GM12878 (cell line): Measurements from ENCODE around the gene MDN1. TPM values are rescaled to one million over a fixed set of nuclear protein-coding genes. Genes with fewer than 3 reads are reported as not detected.

Experiments used
- ATAC-seq: fragments of 200-7000 bp; cut with Tn5 transposase; 3 replicates; pipeline ENCODE4 v1.9.1; 2020; ENCODE audit warnings: mild to moderate bottlenecking, moderate library complexity
- BruUV-seq: library from RNA; stranded (reverse); fragments of 400-500 nt; replicated peaks from 2 replicates; lab custom pipeline; 2021; lab: Mats Ljungman, UMichigan
- CTCF ChIA-PET: fragments of 300-600 bp; sonication (Branson Sonifier 250); formaldehyde crosslinking; extraction: SDS; loops from one replicate; lab custom pipeline; 2021; ENCODE audit warnings: inconsistent platforms; lab: Yijun Ruan, JAX
- POLR2A ChIA-PET: fragments of 350-600 bp; formaldehyde crosslinking; extraction: SDS; loops from one replicate; lab custom pipeline; 2021; ENCODE audit warnings: inconsistent platforms; lab: Charles Lee
- RAD21 ChIA-PET: fragments of 300-600 bp; sonication (Branson Sonifier 250); formaldehyde crosslinking; loops from one replicate; lab custom pipeline; 2023; ENCODE audit warnings: antibody characterized with exemption; ENCODE audit not compliant: unreplicated experiment; lab: Charles Lee
- SMC1A ChIA-PET: fragments of 300-600 bp; sonication (Branson Sonifier 250); formaldehyde crosslinking; loops from one replicate; lab custom pipeline; 2023; ENCODE audit not compliant: unreplicated experiment, uncharacterized antibody; lab: Charles Lee
- DNase-seq: peaks from one replicate; pipeline ENCODE4 v3.0.0-alpha.2; 2011; ENCODE audit warnings: low read depth, low spot score
- FAIRE-seq: peaks from 3 replicates; lab custom pipeline; 2011; peaks lifted over from hg19 to GRCh38; lab: Jason Lieb, UNC
- H2AFZ ChIP-seq: 2 replicates; pipeline ENCODE4 v1.6.0; 2011; ENCODE audit warnings: low read depth, low read length, control low read depth; ENCODE audit not compliant: control insufficient read depth
- H3K27ac ChIP-seq: 2 replicates; pipeline ENCODE4 v1.5.1; 2011; ENCODE audit warnings: control low read depth; ENCODE audit not compliant: control insufficient read depth, insufficient read depth
- H3K27me3 ChIP-seq, 2 experiments: replicated peaks in 1 of 2; 2 replicates each; pipeline versions ENCODE4 v1.6.0 to v1.6.1; 2011; ENCODE audit warnings: low read length in 1 of 2; ENCODE audit not compliant: control insufficient read depth in 2 of 2, insufficient read depth in 2 of 2
- H3K36me3 ChIP-seq, 2 experiments: 2 replicates each; pipeline ENCODE4 v1.5.1; 2011; ENCODE audit warnings: low read length in 1 of 2; ENCODE audit not compliant: control insufficient read depth in 2 of 2, insufficient read depth in 2 of 2
- H3K4me1 ChIP-seq: 2 replicates; pipeline ENCODE4 v1.6.1; 2011; ENCODE audit warnings: mild to moderate bottlenecking, low read length, moderate library complexity, mixed read lengths; ENCODE audit not compliant: control insufficient read depth, insufficient read depth
- H3K4me2 ChIP-seq: 2 replicates; pipeline ENCODE4 v1.6.0; 2011; ENCODE audit warnings: control low read depth; ENCODE audit not compliant: control insufficient read depth, insufficient read depth
- H3K4me3 ChIP-seq: fragments of 200-600 bp; sonication (generic); 2 replicates; pipeline ENCODE4 v1.5.1; 2016
- H3K79me2 ChIP-seq: 2 replicates; pipeline ENCODE4 v1.6.0; 2011; ENCODE audit warnings: low read length; ENCODE audit not compliant: control insufficient read depth, insufficient read depth
- H3K9ac ChIP-seq: 2 replicates; pipeline ENCODE4 v1.8.0; 2011; ENCODE audit warnings: low read length, control low read depth, mixed read lengths; ENCODE audit not compliant: control insufficient read depth, insufficient read depth
- H3K9me3 ChIP-seq: replicated peaks from 3 replicates; pipeline ENCODE4 v1.5.1; 2011; ENCODE audit warnings: mild to moderate bottlenecking, low read length; ENCODE audit not compliant: control insufficient read depth, insufficient read depth
- H4K20me1 ChIP-seq: 2 replicates; pipeline ENCODE4 v1.6.0; 2011; ENCODE audit not compliant: control insufficient read depth, insufficient read depth
- BCLAF1 ChIP-seq: fragments of 450-650 bp; IDR thresholded peaks from 2 replicates; pipeline ENCODE4 v1.6.1; 2017; ENCODE audit warnings: antibody characterized with exemption, mild to moderate bottlenecking, moderate library complexity
- E2F8 ChIP-seq: fragments of 450-650 bp; IDR thresholded peaks from 2 replicates; pipeline ENCODE4 v1.6.1; 2018; ENCODE audit warnings: mild to moderate bottlenecking, low read depth, moderate library complexity; ENCODE audit not compliant: partially characterized antibody
- EED ChIP-seq: sonication (generic); IDR thresholded peaks from 2 replicates; pipeline ENCODE4 v1.6.1; 2016; ENCODE audit warnings: antibody characterized with exemption, low read depth
- IKZF2 ChIP-seq, 2 experiments: fragments of 450-650 bp; IDR thresholded peaks; 2 replicates each; pipeline ENCODE4 v1.6.1; 2017; ENCODE audit warnings: mild to moderate bottlenecking in 2 of 2, moderate library complexity in 2 of 2
- KAT2A ChIP-seq: conservative IDR thresholded peaks from 2 replicates; pipeline ENCODE4 v1.6.1; 2011; ENCODE audit warnings: low read depth, low read length; ENCODE audit not compliant: control insufficient read depth
- NFYA ChIP-seq: IDR thresholded peaks from 2 replicates; pipeline ENCODE4 v1.6.1; 2011; ENCODE audit warnings: low read depth, mild to moderate bottlenecking, low read length, improper control_type of control experiment, borderline replicate concordance
- POU2F2 ChIP-seq: IDR thresholded peaks from 3 replicates; pipeline ENCODE4 v1.6.1; 2011; ENCODE audit warnings: low read depth, mild to moderate bottlenecking, low read length, borderline replicate concordance
- RAD21 ChIP-seq: IDR thresholded peaks from 2 replicates; pipeline ENCODE4 v1.6.1; 2011; ENCODE audit warnings: mild to moderate bottlenecking, low read depth, low read length, moderate library complexity; ENCODE audit not compliant: insufficient read depth
- STAT1 ChIP-seq: fragments of 450-650 bp; conservative IDR thresholded peaks from 2 replicates; pipeline ENCODE4 v1.6.1; 2014; ENCODE audit warnings: antibody characterized with exemption, mild to moderate bottlenecking
- TARDBP ChIP-seq: IDR thresholded peaks from 2 replicates; pipeline ENCODE4 v1.6.1; 2016; ENCODE audit warnings: borderline replicate concordance
- YBX1 ChIP-seq: fragments of 450-650 bp; IDR thresholded peaks from 2 replicates; pipeline ENCODE4 v1.6.1; 2016; ENCODE audit warnings: antibody characterized with exemption
- ZBED1 ChIP-seq: IDR thresholded peaks from 2 replicates; pipeline ENCODE4 v1.6.1; 2016; ENCODE audit warnings: borderline replicate concordance
- ZNF217 ChIP-seq: fragments of 450-650 bp; IDR thresholded peaks from 2 replicates; pipeline ENCODE4 v1.6.1; 2017; ENCODE audit warnings: antibody characterized with exemption, mild to moderate bottlenecking
- WGBS: methylation state at CpG from one replicate; pipeline ENCODE4 v1.1.6; 2016; ENCODE audit warnings: low lambda C conversion rate; ENCODE audit not compliant: insufficient replicate concordance, insufficient coverage; ENCODE audit errors: missing lambda C conversion rate; 5-methylcytosine and 5-hydroxymethylcytosine counted together
- in situ Hi-C: fragments of 300-500 bp; cut with MboI; formaldehyde crosslinking; loops from 9 replicates; pipeline ENCODE4 v1.14.3; 2018; ENCODE audit warnings: mixed read lengths
- intact Hi-C: fragments of 100-400 bp; cut with micrococcal nuclease; formaldehyde crosslinking; loops from one replicate; pipeline ENCODE4 v1.14.2; 2022; ENCODE audit not compliant: unreplicated experiment
- polyA plus RNA-seq, 11 experiments: library from polyadenylated mRNA; depleted of rRNA in 4 of 11; unstranded in 6 of 11; stranded (reverse) in 5 of 11; fragments of >200 nt; fragmentation: Nextera tagmentation in 4 of 11; fragmentation: Illumina TruSeq in 1 of 11; extraction: Ambion mirVana in 4 of 11; extraction: Trizol in 1 of 11; gene quantifications; 1 replicate in 1 of 11; 2 replicates in 10 of 11; pipeline versions ENCODE4 v1.2.1 to v1.2.3, GENCODE V29; 2011 to 2016; ENCODE audit warnings: inconsistent platforms in 2 of 11, missing spikeins in 2 of 11, low read depth in 1 of 11
- total RNA-seq, 4 experiments: library from RNA; depleted of rRNA in 3 of 4; stranded (reverse); fragments of >200 nt in 3 of 4; fragmentation: Illumina TruSeq in 1 of 4; extraction: Trizol in 1 of 4; gene quantifications; 2 replicates each; pipeline versions ENCODE4 v1.2.1 to v1.2.3, GENCODE V29; 2013 to 2021
- TF ChIP-seq, protein P1 (sequence below): fragments of 450-650 bp; formaldehyde crosslinking; IDR thresholded peaks from 2 replicates; pipeline ENCODE4 v1.5.0; 2022; ENCODE audit warnings: mild to moderate bottlenecking, missing genetic modification characterization

Gene MDN1
- total and polyA plus RNA-seq, 10 of the 15 experiments (the other 5 are each of a cell fraction or from before 2014, with no cell fraction given), result 14.3 to 50.1 (median 22.1) TPM

DNA sequence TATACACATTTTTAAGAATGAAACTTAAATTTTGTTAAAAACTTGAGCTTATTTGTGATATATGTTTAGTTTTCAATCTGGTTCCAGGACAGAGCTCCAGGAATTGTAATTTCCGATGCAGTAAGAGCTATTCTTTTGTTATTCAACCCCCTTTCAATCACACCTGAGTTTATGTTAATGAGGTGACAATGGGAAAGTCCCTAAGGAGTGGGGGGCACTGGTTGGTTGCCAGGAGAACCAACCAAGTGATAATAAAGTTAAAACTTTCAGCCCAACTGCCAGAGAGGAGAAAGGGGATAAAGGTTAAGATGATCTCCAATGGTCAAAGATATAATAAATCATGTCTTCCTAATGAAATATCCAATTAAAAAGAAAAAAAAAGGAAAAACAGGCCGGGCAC lies 19.8 kb downstream of the MDN1 start (continued):
- TF ChIP-seq KAT2A, result no peak

- H3K9ac ChIP-seq, result no peak overlapping the region
- TF ChIP-seq ZBED1, result no peak
- no peak for TF ChIP-seq RAD21
- TF ChIP-seq POU2F2, result no peak
- no peak for TF ChIP-seq NFYA
- no peak for TF ChIP-seq ZNF217
- TF ChIP-seq BCLAF1, result no peak
- TF ChIP-seq EED, result no peak
- TF ChIP-seq, protein P1, sequence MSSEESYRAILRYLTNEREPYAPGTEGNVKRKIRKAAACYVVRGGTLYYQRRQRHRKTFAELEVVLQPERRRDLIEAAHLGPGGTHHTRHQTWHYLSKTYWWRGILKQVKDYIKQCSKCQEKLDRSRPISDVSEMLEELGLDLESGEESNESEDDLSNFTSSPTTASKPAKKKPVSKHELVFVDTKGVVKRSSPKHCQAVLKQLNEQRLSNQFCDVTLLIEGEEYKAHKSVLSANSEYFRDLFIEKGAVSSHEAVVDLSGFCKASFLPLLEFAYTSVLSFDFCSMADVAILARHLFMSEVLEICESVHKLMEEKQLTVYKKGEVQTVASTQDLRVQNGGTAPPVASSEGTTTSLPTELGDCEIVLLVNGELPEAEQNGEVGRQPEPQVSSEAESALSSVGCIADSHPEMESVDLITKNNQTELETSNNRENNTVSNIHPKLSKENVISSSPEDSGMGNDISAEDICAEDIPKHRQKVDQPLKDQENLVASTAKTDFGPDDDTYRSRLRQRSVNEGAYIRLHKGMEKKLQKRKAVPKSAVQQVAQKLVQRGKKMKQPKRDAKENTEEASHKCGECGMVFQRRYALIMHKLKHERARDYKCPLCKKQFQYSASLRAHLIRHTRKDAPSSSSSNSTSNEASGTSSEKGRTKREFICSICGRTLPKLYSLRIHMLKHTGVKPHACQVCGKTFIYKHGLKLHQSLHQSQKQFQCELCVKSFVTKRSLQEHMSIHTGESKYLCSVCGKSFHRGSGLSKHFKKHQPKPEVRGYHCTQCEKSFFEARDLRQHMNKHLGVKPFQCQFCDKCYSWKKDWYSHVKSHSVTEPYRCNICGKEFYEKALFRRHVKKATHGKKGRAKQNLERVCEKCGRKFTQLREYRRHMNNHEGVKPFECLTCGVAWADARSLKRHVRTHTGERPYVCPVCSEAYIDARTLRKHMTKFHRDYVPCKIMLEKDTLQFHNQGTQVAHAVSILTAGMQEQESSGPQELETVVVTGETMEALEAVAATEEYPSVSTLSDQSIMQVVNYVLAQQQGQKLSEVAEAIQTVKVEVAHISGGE (CRISPR knock-in tag), result no peak
- TF ChIP-seq TARDBP, result no peak
- no peak for TF ChIP-seq YBX1
- no peak for TF ChIP-seq IKZF2 (IDR thresholded peaks at IDR 0.05)
- no peak for TF ChIP-seq E2F8
- no peak for TF ChIP-seq STAT1
- TF ChIP-seq, all 136 proteins: peak for 0
- Histone ChIP-seq H3K9me3 (no peaks in the 10 kb centered on the region), H3K27ac (no peak overlapping the region), H3K79me2 (no peaks in the 10 kb centered on the region; the same call in none of the 2 replicates), H3K4me1 (peaks cover 9% of the 10 kb centered on the region), H3K27me3 (no peaks in the 10 kb centered on the region), H3K4me3 (no peak overlapping the region), H3K36me3 (peaks cover 1 to 7% of the 10 kb centered on the region in 2 experiments; a peak in 3 of 4 replicates), H4K20me1 (no peaks in the 10 kb centered on the region), H3K4me2 (no peak overlapping the region), H2AFZ (no peak overlapping the region)
- no TSS peak for BruUV-seq
- in situ Hi-C loops, result no loop called here
- FAIRE-seq (no peak), DNase-seq (no peak), ATAC-seq (no peak)
- 90% methylated on average over 8 of the region's 8 CpGs for WGBS
- POLR2A ChIA-PET, result no interaction called here
- RAD21 ChIA-PET, result no interaction called here
- SMC1A ChIA-PET, result no interaction called here
- CTCF ChIA-PET, result interaction anchor here (0.7 kb wide), 2 partner anchors 174 to 775 kb away, joined by 3 read pairs; no protein-coding TSS in a partner anchor
- intact Hi-C loops, result no loop called here
Observed at GRCh38 chr6:89799096-89799495, 20.5 kb downstream of the MDN1 start.
